Lower lobe of right lung (tissue), 2 donors: Measurements from ENCODE around the gene CACNA1D. TPM values are rescaled to one million over a fixed set of nuclear protein-coding genes. Genes with fewer than 3 reads are reported as not detected.

Experiments
- ATAC-seq, 2 donors: fragments of 200-7000 bp; cut with Tn5 transposase; one replicate each; pipeline ENCODE4 v1.9.1; 2020 to 2022; ENCODE audit warnings: mild to moderate bottlenecking in 2 of 2, moderate library complexity in 2 of 2
- DNase-seq: peaks from one replicate; pipeline ENCODE4 v3.0.0-alpha.2; 2020
- H3K27ac ChIP-seq: fragments of 200-600 bp; one replicate; pipeline ENCODE4 v1.8.0; 2022
- H3K27me3 ChIP-seq: fragments of 200-600 bp; one replicate; pipeline ENCODE4 v1.8.0; 2022; ENCODE audit warnings: low read depth
- H3K36me3 ChIP-seq: fragments of 200-600 bp; one replicate; pipeline ENCODE4 v1.8.0; 2022; ENCODE audit warnings: mild to moderate bottlenecking
- H3K4me1 ChIP-seq: fragments of 200-600 bp; one replicate; pipeline ENCODE4 v1.8.0; 2022
- H3K4me3 ChIP-seq: fragments of 200-600 bp; one replicate; pipeline ENCODE4 v1.8.0; 2022; ENCODE audit warnings: mild to moderate bottlenecking
- H3K9me3 ChIP-seq: fragments of 200-600 bp; one replicate; pipeline ENCODE4 v1.8.0; 2022
- intact Hi-C: fragments of 100-400 bp; cut with DNase I; formaldehyde crosslinking; loops from one replicate; pipeline ENCODE4 v1.11.0; 2022
- total RNA-seq: library from RNA; stranded (reverse); fragmentation: NEBNext Ultra II Directional; extraction: Animal tissue kit (Norgen Biotek cat#: 25700); gene quantifications from one replicate; pipeline ENCODE4 v1.2.1, GENCODE V29; 2021
- TF ChIP-seq, protein P1 (sequence below): fragments of 200-600 bp; IDR thresholded peaks from one replicate; pipeline ENCODE4 v1.8.0; 2022; ENCODE audit warnings: antibody characterized with exemption, mild to moderate bottlenecking
- donor health status: DM: no; HTN: yes; CAD: no; lungs with severe emphysema.

Gene CACNA1D
- total RNA-seq, 1 donor from 2014 or later: 33.6 TPM

DNA sequence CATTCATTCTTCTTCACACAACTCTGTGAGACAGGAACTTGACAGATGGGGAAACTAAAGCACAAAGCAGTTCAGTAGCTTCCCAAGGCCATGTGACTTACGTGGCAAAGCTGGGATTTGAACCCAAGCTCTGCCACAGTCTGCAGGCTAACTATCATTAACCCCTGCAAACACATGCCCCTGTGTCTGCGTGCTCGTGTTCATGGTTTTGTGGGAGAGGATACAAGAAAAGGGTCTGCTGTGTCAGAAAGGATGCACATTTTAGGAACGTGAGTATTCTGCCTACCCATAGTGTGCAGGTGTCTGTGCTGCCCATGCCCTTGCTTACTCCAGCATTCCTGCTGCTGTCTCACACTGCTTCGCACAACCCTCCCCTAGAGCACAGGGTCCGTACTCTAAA is 214.8 kb downstream of the CACNA1D start:
- no peak for DNase-seq
- H3K27me3 ChIP-seq: no peaks in the 10 kb centered on the region
- H3K4me1 ChIP-seq: peaks cover 57% of the 10 kb centered on the region
- no peaks in the 10 kb centered on the region for H3K36me3 ChIP-seq
- no peak for ATAC-seq
- H3K27ac ChIP-seq: no peak overlapping the region
- TF ChIP-seq, protein P1, sequence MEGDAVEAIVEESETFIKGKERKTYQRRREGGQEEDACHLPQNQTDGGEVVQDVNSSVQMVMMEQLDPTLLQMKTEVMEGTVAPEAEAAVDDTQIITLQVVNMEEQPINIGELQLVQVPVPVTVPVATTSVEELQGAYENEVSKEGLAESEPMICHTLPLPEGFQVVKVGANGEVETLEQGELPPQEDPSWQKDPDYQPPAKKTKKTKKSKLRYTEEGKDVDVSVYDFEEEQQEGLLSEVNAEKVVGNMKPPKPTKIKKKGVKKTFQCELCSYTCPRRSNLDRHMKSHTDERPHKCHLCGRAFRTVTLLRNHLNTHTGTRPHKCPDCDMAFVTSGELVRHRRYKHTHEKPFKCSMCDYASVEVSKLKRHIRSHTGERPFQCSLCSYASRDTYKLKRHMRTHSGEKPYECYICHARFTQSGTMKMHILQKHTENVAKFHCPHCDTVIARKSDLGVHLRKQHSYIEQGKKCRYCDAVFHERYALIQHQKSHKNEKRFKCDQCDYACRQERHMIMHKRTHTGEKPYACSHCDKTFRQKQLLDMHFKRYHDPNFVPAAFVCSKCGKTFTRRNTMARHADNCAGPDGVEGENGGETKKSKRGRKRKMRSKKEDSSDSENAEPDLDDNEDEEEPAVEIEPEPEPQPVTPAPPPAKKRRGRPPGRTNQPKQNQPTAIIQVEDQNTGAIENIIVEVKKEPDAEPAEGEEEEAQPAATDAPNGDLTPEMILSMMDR: no peak
- intact Hi-C loops: no loop called here
- H3K9me3 ChIP-seq: no peaks in the 10 kb centered on the region
- H3K4me3 ChIP-seq: no peak overlapping the region

DNA sequence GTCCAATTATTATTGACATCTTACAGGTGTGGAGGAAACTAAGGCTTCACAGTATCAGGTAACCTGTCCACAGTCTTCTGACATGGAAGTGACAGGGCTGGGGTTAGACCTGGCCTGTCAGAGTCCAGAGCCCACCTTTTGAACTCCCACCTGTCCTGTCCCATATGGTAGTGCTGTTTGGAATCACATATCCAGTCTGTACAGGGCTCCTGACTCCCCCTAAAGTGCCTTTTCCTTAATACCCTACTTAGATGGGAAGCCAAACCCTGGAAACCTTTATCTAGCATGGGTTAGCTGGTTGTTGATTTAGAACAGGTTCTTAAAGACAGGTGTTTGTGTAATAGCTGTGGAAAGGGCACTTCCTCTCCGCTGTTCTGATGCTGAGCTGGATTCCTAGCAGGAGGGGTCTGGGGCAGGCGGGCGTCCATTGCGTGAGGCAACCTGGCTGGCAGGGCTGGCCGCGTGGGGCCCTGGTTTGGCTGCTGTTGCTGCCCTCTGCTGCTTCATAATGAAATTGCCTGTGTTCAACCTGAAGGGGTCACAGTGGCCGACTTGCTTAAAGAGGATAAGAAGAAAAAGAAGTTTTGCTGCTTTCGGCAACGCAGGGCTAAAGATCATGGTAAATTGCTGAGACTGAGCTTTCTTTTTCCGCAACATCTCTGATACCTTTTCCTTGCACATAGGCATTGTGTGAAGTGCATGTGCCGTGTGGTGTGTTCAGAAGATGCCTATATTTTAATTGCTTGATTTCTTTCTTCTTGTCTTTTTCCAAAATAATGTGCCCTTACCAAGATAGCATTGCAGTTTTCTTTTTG is 215.7 kb downstream of the CACNA1D start:
- Histone ChIP-seq H3K9me3 (no peaks in the 10 kb centered on the region), H3K4me3 (no peak overlapping the region), H3K4me1 (peaks cover 63% of the 10 kb centered on the region), H3K36me3 (no peaks in the 10 kb centered on the region), H3K27me3 (no peaks in the 10 kb centered on the region), H3K27ac (peak overlapping the region; percentile 24)
- DNase-seq (peak; percentile 89), ATAC-seq (peak; percentile 80 to 86)
- intact Hi-C loops: loop anchor here (10.0 kb wide), 1 partner anchor 335 kb away; no protein-coding TSS in a partner anchor
- TF ChIP-seq, protein P1: peak; percentile 82

DNA sequence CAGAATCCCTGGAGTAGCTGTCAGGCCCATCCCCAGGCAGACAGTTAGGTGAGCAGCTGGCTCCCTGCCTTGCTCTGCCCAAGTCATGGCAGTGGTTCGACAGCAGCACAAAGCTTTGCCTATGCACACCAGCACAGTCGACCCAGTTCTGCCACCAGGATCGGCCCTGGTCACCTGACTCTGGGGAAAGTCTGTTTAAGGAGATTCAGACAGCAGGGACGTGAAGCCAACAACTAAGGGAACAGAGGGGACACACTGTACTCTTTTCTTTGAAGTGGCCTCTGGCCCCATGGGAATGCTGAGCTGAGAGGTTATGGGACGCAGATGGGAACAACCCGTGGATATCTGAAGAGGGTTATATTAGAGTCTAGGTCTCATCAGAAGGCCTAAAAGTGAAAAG is 217.0 kb downstream of the CACNA1D start:
- Histone ChIP-seq H3K9me3 (no peaks in the 10 kb centered on the region), H3K27ac (peak overlapping the region; percentile 51), H3K27me3 (no peaks in the 10 kb centered on the region), H3K4me1 (peaks cover 53% of the 10 kb centered on the region), H3K36me3 (no peaks in the 10 kb centered on the region), H3K4me3 (no peak overlapping the region)
- TF ChIP-seq, protein P1: no peak
- ATAC-seq: no peak
- no peak for DNase-seq
- intact Hi-C loops: loop anchor here (10.0 kb wide), 1 partner anchor 337 kb away; no protein-coding TSS in a partner anchor

DNA sequence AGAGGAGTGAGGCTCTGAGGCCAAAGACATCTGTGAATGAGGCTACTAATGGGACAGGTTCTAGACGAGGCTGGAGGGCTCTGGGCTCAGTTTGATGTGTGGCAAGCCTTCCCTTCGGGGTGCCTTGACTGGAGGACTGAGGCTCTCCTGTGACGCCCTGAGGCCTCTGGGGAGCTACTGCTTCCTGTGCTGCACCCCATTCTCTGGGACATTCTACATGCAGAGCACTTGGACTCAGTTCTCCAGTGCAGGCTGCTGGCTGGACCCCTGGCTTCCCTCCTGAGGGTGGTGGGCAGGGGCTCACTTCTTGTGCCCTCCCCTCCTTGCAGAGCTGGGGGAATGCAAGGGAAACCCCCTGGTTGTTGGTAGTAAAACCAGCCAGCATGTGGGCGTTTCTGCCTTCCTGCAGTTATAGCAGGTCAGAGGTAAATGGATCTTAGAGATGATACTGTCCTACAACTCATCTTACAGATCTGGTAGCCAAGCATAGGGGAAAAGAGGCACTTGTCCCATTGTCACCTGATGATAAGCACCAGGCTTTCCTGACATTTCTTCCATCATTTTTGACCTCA is 218.5 kb downstream of the CACNA1D start:
- Histone ChIP-seq H3K4me3 (no peak overlapping the region), H3K36me3 (no peaks in the 10 kb centered on the region), H3K4me1 (peaks cover 38% of the 10 kb centered on the region), H3K27me3 (no peaks in the 10 kb centered on the region), H3K9me3 (no peaks in the 10 kb centered on the region), H3K27ac (peak overlapping the region; percentile 11)
- ATAC-seq (no peak), DNase-seq (no peak)
- TF ChIP-seq, protein P1: no peak
- intact Hi-C loops: loop anchor here (10.0 kb wide), 1 partner anchor 338 kb away; no protein-coding TSS in a partner anchor

DNA sequence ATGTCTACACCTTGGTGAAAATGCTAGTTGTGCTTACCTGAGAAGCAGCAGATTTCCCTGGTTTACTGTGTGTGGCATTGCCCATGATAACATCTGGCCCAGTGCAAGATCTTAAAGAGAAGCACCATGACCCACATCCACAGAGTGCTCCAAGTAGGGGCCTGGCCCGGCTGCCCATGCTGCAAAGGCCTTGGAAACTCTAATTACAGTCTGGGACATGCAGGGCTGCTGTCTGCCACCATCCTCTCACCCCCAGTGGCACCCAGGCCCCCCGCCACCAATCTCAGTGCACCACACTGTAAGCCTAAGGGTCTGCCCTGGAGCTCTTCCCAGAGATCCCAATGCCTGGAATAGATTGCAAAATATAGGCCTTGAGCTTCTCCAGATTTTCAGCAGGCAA is 219.2 kb downstream of the CACNA1D start:
- H3K9me3 ChIP-seq: no peaks in the 10 kb centered on the region
- TF ChIP-seq, protein P1: no peak
- H3K4me1 ChIP-seq: peaks cover 31% of the 10 kb centered on the region
- H3K4me3 ChIP-seq: no peak overlapping the region
- no peak for DNase-seq
- no peaks in the 10 kb centered on the region for H3K27me3 ChIP-seq
- intact Hi-C loops: loop anchor here (10.0 kb wide), 1 partner anchor 339 kb away; no protein-coding TSS in a partner anchor
- no peak for ATAC-seq
- H3K27ac ChIP-seq: no peak overlapping the region
- no peaks in the 10 kb centered on the region for H3K36me3 ChIP-seq
